GM18511 (cell line): Measurements from ENCODE around the gene XYLT1.

Experiments used
- ATAC-seq: cut with Tn5 transposase; IDR thresholded peaks from one replicate; pipeline ENCODE4 v1.9.1; 2021; ENCODE audit warnings: mild to moderate bottlenecking, moderate library complexity; ENCODE audit not compliant: unreplicated experiment

The XYLT1 gene

DNA sequence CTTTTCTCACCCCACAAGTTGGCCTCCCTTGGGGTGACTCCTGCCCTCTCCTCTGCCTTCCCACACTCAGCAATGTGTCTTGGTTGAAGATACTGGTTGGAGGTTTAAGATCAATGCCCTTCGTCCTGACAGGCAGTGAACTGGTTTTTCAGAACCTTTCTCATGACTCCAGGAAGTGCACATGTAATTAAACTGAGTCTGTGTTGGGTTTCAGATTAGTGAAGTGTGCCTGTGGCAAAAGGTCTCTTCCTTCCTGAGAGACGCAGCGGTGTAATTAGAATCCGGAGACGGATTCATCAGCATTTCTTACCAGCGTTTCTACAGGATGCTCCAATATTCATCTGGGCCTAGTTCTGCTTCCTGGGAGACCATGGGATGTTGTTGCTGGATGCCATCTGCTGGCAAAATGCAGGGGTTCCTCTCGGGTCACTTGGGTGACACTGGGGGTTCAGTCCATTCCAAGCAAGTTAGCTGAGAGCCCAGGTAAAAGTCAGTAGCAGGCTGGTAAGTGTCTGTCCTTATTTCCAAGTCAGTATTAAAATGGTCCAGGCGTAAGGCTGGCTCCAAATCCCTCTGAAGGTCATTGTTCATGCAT, 233.3 kb downstream of the XYLT1 start:
- ATAC-seq = no peak

DNA sequence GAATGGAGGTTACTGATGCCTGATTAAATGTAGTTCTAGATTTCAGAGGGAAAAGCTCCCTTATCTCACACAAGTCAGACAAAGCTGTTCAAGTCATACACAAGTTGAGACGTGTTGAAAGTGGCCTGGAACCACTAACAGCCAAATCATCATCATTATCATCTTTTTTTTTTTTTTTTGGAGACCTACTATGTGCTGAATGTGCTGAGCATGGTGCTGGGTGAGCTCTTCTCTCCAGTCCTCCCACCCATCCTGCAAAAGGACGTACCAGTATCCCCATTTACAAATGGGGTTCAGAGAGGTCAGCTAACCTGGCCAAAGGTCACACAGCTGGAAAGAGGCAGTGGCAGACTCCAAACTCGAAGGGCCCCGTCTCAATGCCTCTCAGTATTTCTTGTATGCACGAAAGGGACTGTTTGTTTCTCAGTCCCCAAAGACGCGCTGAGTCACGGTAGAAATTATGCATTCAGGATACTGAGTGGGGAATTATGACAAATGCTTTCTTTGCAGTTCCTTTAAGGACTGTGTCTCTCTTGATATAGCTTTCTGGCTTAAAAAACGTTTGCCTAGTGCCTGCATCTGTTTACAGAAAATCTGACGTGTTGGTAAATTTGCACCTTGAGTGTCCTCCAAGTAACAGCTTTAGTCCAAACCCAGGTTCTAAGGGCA, 235.5 kb downstream of the XYLT1 start:
- no peak for ATAC-seq

GRCh38 chr16:17233318-17234002, 237.3 kb downstream of the XYLT1 start:
- ATAC-seq = no peak

DNA sequence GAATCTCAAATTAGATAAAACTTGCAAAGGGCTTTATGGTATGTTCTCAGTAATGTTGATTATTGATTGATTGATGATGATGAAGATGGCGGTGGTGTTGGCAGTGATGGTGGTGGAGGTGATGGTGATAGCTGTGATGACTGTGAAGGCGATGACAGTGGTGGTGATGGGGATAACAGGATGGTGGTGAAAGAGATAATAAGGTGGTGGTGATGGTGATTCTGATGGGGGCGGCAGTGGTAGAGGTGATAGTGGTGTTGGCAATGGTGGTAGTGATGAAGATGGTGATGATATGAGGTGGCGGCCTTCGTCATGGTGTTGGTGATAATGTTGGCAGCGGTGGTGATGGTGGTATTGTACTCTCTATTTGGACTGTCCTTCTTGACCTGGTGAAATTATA, 238.3 kb downstream of the XYLT1 start:
- ATAC-seq = no peak

DNA sequence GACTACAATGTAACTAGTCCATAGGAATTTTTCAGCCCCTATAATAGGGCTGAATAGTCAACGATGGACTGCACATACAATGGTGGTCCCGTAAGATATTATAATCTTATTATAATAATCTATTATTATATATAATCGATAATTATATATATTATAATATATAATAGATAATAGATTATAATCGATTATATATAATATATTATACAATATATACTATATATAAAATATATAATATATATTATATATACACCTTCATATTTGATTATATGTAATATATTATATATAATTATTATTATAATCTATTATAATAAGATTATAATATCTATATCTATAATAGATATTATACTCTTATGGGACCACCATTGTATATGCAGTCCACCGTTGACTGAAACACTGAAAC, 238.8 kb downstream of the XYLT1 start:
- ATAC-seq = no peak

DNA sequence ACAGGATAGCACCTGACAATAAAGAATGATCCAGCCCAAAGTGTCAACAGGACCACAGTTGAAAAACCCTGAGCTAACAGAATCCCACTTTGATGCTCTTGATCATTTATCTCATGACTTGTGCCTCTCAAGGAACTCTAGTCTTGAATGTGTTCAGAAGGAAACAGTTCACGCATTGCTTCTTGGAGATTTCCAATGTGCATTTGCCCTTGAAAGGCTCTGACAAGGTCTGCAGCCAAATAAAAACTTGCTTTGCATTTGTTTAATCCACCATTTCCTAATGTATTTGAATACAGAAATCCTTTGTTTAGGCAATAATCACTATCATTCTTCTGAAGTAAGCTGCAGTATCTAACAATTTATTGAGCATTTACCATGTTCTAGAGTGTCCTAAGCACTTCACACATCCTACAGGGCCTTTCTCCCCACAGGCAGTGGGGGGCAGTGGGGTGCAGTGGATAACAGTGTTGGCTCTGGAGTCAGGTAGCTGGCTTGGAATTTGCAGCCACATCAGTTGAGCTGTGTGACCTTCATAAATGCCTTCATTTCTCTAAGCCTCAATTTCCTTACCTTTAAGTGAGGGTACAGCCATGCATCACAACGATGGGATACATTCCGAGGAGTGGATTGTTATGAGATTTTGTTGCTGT, 239.7 kb downstream of the XYLT1 start:
- no peak for ATAC-seq

- ATAC-seq = no peak
Observed at GRCh38 chr16:17229766-17230165, 241.0 kb downstream of the XYLT1 start.

DNA sequence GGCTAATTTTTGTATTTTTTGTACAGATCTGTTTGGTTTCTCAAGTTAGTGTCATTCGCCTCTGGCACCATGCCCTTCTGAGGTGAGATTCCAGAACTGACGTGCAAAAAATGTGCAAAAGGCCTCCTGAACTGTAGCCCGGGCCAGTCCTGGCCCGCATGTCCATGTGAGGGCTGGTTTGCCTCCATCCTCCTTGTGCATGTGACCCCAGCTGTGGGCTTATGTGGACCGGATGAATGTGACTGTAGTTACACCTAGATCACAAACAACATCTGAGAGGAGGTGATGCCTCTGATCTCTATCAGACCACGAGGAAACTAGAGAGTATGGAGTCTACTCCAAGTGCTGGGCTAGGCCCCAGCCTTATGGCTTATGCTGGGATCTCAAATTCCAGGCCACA, 241.6 kb downstream of the XYLT1 start:
- ATAC-seq = no peak

- ATAC-seq = no peak
Observed at GRCh38 chr16:17228708-17229055, 242.1 kb downstream of the XYLT1 start.

- no peak for ATAC-seq
Observed at GRCh38 chr16:17228048-17228707, 242.6 kb downstream of the XYLT1 start.

GRCh38 chr16:17227278-17227677, 243.5 kb downstream of the XYLT1 start:
- no peak for ATAC-seq

DNA sequence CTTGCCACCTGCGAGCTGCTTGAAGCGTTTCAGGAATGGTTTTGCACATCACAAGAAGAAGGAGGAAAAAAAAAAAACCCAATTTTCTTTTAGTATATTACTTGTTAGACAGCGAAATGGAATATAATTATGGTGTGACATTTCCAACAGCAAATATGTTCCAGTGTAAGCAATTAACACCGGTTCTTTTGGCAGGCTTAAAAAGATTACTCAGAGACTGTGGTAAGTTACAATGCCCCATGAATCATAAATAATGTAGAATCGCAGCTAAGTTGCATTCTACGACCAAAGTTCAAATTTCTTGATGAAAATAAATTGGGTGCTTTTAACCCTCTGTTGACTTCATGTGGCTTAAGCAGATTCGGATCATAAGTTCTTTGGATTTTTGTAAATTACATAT, 245.2 kb downstream of the XYLT1 start:
- ATAC-seq = no peak

DNA sequence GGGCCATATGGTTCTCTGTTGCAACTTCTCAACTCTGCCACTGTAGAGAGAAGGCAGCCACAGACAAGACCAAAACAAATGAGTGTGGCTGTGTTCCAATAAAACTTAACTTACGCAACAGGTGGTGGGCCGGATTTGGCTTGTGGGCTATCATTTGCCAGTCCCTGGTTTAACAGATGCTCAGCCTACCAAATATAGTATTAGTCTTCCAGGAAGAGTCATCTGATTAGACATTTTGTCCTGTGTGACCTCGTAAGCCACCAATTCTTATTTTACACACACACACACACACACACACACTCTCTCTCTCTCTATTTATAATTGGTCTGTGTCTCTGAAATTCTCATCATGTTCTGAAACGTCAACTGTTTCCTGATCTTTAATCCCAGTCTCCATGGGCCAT, 245.9 kb downstream of the XYLT1 start:
- ATAC-seq = no peak

- no peak for ATAC-seq
Observed at GRCh38 chr16:17224350-17224749, 246.4 kb downstream of the XYLT1 start.

DNA sequence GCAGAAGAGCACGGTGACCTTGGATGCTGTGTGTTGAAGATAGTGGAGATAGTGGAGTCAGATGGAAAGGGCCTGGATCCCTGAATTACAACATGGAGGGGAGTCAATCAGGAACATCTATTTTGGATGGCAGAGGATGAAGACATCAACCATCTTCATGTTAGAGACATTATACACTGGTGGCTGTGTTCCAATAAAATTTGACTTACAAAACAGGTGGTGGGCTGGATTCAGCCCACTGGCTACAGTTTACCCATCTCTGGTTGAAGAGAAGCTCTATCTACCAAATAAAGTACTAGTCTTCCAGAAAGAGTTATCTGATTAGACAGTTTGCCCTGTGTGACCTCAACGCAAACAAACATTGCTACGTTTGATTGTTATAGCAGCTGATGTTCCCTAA, 247.2 kb downstream of the XYLT1 start:
- no peak for ATAC-seq

DNA sequence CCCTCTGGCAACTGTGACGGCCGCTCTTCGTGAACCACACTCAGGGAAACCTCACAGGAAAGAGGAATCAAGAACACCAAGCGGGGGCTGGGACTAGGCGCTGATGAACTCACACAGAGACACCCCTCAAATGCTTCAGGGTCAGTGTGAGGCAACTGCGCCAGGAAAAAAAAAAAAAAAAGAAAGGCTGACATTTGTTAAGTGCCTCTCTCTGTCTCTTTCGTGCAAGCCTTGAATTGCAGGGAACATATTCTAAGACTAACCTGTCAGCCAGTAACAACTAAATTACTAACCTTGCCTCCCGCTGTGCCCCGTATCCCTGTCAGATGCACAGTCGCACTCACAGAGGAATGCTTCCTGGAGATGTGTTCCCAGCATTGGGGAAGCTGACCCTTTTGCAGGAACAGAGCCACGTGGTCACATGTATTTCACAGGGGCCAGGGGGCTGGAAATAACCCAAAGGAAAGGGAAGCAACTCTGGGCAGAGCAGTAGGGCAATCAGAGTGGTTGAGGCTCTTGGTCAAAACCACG, 247.8 kb downstream of the XYLT1 start:
- no peak for ATAC-seq

DNA sequence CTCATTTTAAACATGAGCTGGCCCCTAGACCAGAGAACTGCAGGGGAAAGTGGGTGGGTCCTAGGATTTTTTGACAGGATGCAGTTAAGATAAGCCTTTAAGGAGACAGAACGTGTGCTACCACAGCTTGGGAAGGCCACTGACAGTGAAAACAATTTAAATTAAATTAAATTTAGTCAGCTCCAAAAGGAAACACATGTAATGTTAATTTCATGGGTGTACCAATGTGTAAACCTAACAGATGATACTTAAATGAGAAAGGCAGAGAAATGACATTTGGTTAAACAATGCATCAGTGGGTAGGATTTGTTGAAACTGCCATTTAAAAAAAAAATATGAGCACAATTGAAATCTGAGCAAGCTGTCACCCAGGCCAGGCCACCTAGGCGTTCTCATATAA, 250.8 kb downstream of the XYLT1 start:
- ATAC-seq = no peak

DNA sequence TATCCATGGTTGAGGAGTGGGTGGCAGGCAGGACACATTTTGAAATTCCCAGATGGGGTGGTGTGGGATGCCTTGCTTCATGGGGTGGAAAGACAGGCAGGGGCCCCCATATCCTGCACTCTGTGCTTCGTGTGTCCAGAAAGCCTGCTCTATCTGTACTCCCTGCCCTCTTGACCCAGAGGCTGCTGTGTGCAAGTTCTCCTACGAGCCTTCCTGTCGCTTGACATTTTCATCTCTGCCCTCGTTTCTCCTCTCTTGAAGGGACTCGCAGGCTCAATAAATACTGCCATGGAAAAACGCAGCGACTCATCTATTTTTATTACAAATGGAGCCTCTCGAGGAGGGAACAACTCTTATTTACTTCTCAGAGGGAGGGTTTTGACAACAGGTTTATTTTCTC, 254.8 kb downstream of the XYLT1 start:
- no peak for ATAC-seq

GRCh38 chr16:17215306-17215705, 255.5 kb downstream of the XYLT1 start:
- ATAC-seq = no peak

- no peak for ATAC-seq
Observed at GRCh38 chr16:17213974-17214373, 256.8 kb downstream of the XYLT1 start.

- no peak for ATAC-seq
Observed at GRCh38 chr16:17213025-17213424, 257.7 kb downstream of the XYLT1 start.
